LNCAP (cell line): ENCODE results near the gene PRSS3.

Experiments
- CTCF ChIP-seq: fragments of 450-650 bp; IDR thresholded peaks from 2 replicates; pipeline ENCODE4 v1.5.1; 2017; ENCODE audit warnings: mild to moderate bottlenecking

Gene PRSS3

DNA sequence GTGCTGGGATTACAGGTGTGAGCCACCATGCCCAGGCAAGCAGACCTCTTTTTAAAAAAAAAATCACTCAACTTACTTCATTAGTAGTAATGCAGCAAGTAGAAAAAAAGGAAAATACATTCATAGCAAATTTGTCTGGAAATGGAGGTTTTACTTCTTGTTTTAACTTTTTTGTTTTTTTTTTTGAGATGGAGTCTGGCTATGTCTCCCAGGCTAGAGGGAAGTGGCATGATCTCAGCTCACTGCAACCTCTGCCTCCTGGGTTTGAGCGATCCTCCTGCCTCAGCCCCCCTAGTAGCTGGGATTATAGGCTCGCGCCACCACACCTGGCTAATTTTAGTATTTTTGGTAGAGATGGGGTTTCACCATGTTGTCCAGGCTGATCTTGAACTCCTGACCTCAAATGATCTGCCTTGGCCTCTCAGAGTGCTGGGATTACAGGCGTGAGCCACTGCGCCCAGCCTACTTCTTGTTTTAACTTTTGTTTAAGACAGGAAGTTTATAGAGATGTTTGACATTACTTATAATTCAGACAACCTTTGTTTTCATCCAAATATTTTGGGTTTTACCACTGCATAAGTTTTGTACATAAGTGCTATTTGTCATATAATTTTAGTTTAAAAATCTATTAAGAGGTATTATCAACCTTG is 48.1 kb downstream of the PRSS3 start:
- TF ChIP-seq CTCF, result no peak

GRCh38 chr9:33846231-33846630 is 50.9 kb downstream of the PRSS3 start:
- TF ChIP-seq CTCF, result no peak
